HepG2 (cell line): ENCODE results near the gene SLC25A25. TPM values are rescaled to one million over a fixed set of nuclear protein-coding genes. Genes with fewer than 3 reads are reported as not detected.

Experiments
- AKNA ChIP-seq: sonication (generic); formaldehyde crosslinking; IDR thresholded peaks from 2 replicates; pipeline ENCODE4 v1.4.0; 2020; ENCODE audit warnings: missing genetic modification reagents, borderline replicate concordance
- ARID3A ChIP-seq: IDR thresholded peaks from 2 replicates; pipeline ENCODE4 v1.6.1; 2012; ENCODE audit warnings: low read depth, low read length, improper control_type of control experiment
- ELF1 ChIP-seq: sonication (generic); formaldehyde crosslinking; IDR thresholded peaks from 2 replicates; pipeline ENCODE4 v1.4.0; 2020; ENCODE audit warnings: missing genetic modification reagents
- HOXD1 ChIP-seq: sonication (generic); formaldehyde crosslinking; IDR thresholded peaks from 2 replicates; pipeline ENCODE4 v1.5.0; 2020; ENCODE audit warnings: missing genetic modification reagents
- JUNB ChIP-seq: sonication (generic); formaldehyde crosslinking; IDR thresholded peaks from 2 replicates; pipeline ENCODE4 v1.8.0; 2022; ENCODE audit warnings: missing genetic modification reagents, mild to moderate bottlenecking, borderline replicate concordance
- NCOA1 ChIP-seq: sonication (generic); formaldehyde crosslinking; IDR thresholded peaks from 2 replicates; pipeline ENCODE4 v1.9.0; 2021; ENCODE audit warnings: missing genetic modification reagents
- RFX1 ChIP-seq: fragments of 450-650 bp; IDR thresholded peaks from 2 replicates; pipeline ENCODE4 v1.6.1; 2017
- RXRA ChIP-seq: sonication (generic); formaldehyde crosslinking; IDR thresholded peaks from 2 replicates; pipeline ENCODE4 v1.5.1; 2020; ENCODE audit warnings: missing genetic modification reagents
- TCF12 ChIP-seq, 2 experiments: fragments of 450-650 bp in 1 of 2; sonication (generic) in 1 of 2; formaldehyde crosslinking in 1 of 2; IDR thresholded peaks; 2 replicates each; pipeline versions ENCODE4 v1.6.1 to v1.8.0; 2017 to 2022; ENCODE audit warnings: antibody characterized with exemption in 1 of 2, mild to moderate bottlenecking in 1 of 2, missing genetic modification reagents in 1 of 2, moderate library complexity in 1 of 2
- TCF7L2 ChIP-seq: IDR thresholded peaks from 2 replicates; pipeline ENCODE4 v1.6.1; 2011; ENCODE audit warnings: mild to moderate bottlenecking, low read depth, low read length, moderate library complexity
- ZBTB10 ChIP-seq: sonication (generic); formaldehyde crosslinking; IDR thresholded peaks from 2 replicates; pipeline ENCODE4 v1.4.0; 2020; ENCODE audit warnings: missing genetic modification reagents, borderline replicate concordance
- ZBTB7A ChIP-seq: sonication (generic); formaldehyde crosslinking; IDR thresholded peaks from 2 replicates; pipeline ENCODE4 v1.8.0; 2022; ENCODE audit warnings: mild to moderate bottlenecking, missing genetic modification reagents
- ZNF24 ChIP-seq: fragments of 450-650 bp; IDR thresholded peaks from 2 replicates; pipeline ENCODE4 v1.6.1; 2017; ENCODE audit warnings: antibody characterized with exemption, mild to moderate bottlenecking
- ZNF331 ChIP-seq: sonication (generic); formaldehyde crosslinking; IDR thresholded peaks from 2 replicates; pipeline ENCODE4 v1.4.0; 2020; ENCODE audit warnings: missing genetic modification reagents
- ZNF503 ChIP-seq: sonication (generic); formaldehyde crosslinking; IDR thresholded peaks from 2 replicates; pipeline ENCODE4 v1.4.0; 2020; ENCODE audit warnings: missing genetic modification reagents
- polyA plus RNA-seq, 8 experiments: library from polyadenylated mRNA; depleted of rRNA in 3 of 8; stranded (reverse) in 7 of 8; unstranded in 1 of 8; fragments of >200 nt; fragmentation: Illumina TruSeq in 4 of 8; extraction: Trizol in 4 of 8; gene quantifications; 2 replicates each; pipeline versions ENCODE4 v1.2.1 to v1.2.3, GENCODE V29; 2011 to 2016; ENCODE audit warnings: low read depth in 4 of 8, missing spikeins in 1 of 8, mixed read lengths in 1 of 8; ENCODE audit not compliant: insufficient read depth in 1 of 8
- total RNA-seq, 5 experiments: library from RNA; depleted of rRNA; stranded (reverse); fragments of >200 nt; fragmentation: Illumina TruSeq; extraction: Trizol; gene quantifications; 2 replicates each; pipeline ENCODE4 v1.2.3, GENCODE V29; 2016; ENCODE audit warnings: low read depth in 1 of 5

The SLC25A25 gene
- total and polyA plus RNA-seq, 2 of the 13 experiments (the other 11 are each of a cell fraction or from before 2014, with no cell fraction given): 10.5 to 24.8 TPM

- TF ChIP-seq RXRA (peak; percentile 99), HOXD1 (CRISPR knock-in tag) (peak; percentile 84), RFX1 (no peak), JUNB (CRISPR knock-in tag) (peak; percentile 58; the same call in 1 of the 2 replicates), ELF1 (CRISPR knock-in tag) (peak; percentile 68), ZBTB7A (no peak), ZNF24 (no peak), TCF12 (IDR thresholded peaks at IDR 0.05) (no peak), TCF12 (CRISPR knock-in tag; IDR thresholded peaks at IDR 0.05) (peak; percentile 96), ARID3A (0 out of 2 replicates have a peak, but pooled peaks have one; percentile 41), ZBTB10 (no peak), NCOA1 (no peak), AKNA (CRISPR knock-in tag) (no peak), ZNF331 (CRISPR knock-in tag) (peak; percentile 96), ZNF503 (peak; percentile 65; the same call in 1 of the 2 replicates), TCF7L2 (no peak)
Measured at GRCh38 chr9:128102861-128103588, 35.0 kb downstream of the SLC25A25 start (continued).
